ENCODE data around the gene SPATA6L.

Gene SPATA6L

GRCh38 chr9:4680173-4680525, 13.9 kb upstream of the SPATA6L start:
- peak overlapping the region; percentile 95 for H3K9ac ChIP-seq (ENCODE audit: low read depth, low read length, poor library complexity, severe bottlenecking)
- H4K20me1 ChIP-seq (ENCODE audit: insufficient read depth, low read length, poor library complexity, severe bottlenecking) = peaks cover 15% of the 10 kb centered on the region
- peaks cover 43% of the 10 kb centered on the region for H3K79me2 ChIP-seq (ENCODE audit: insufficient read depth, low read length)
- H3K4me3 ChIP-seq (ENCODE audit: low read length, poor library complexity, severe bottlenecking) = peak overlapping the region; percentile 91
- H3K27me3 ChIP-seq (ENCODE audit: insufficient read depth, low read length, poor library complexity, severe bottlenecking) = no peaks in the 10 kb centered on the region
- TF ChIP-seq EZH2phosphoT487 (IDR thresholded peaks at IDR 0.05; ENCODE audit: borderline replicate concordance) (no peak), CTCF (conservative IDR thresholded peaks at IDR 0.05; ENCODE audit: low read length) (no peak)
- H2AFZ ChIP-seq (ENCODE audit: low read length) = peak overlapping the region; percentile 90; the same call in 1 of the 2 replicates
- peak overlapping the region; percentile 94 for H3K4me2 ChIP-seq (ENCODE audit: low read depth, low read length, poor library complexity, severe bottlenecking)
- H3K36me3 ChIP-seq (ENCODE audit: insufficient read depth, low read length) = no peaks in the 10 kb centered on the region
- H3K9me3 ChIP-seq (ENCODE audit: insufficient read depth, low read depth, low read length) = no peaks in the 10 kb centered on the region
- H3F3A ChIP-seq (ENCODE audit: low read depth) = 0 out of 2 replicates have a peak, but pooled peaks cover 3% of the 10 kb centered on the region
- peaks cover 34% of the 10 kb centered on the region for H3K4me1 ChIP-seq (ENCODE audit: insufficient read depth, low read length, poor library complexity, severe bottlenecking)
- no peaks in the 10 kb centered on the region for H3K9me2 ChIP-seq (replicated peaks; ENCODE audit: low read depth, low read length)

GRCh38 chr9:4679268-4680172, 13.2 kb upstream of the SPATA6L start, which contains the start of gene CDC37L1:
TSS of gene CDC37L1 (plus strand) at chr9:4679569. CDS start at chr9:4679768, 199 bp downstream.
- Histone ChIP-seq H3K36me3 (ENCODE audit: insufficient read depth, low read length) (no peaks in the 10 kb centered on the region), H3K4me3 (ENCODE audit: low read length, poor library complexity, severe bottlenecking) (peak within 1 kb of the TSS; percentile 91), H3K9me2 (replicated peaks; ENCODE audit: low read depth, low read length) (no peaks in the 10 kb centered on the region), H3K4me1 (ENCODE audit: insufficient read depth, low read length, poor library complexity, severe bottlenecking) (peaks cover 30% of the 10 kb centered on the region), H3F3A (ENCODE audit: low read depth) (0 out of 2 replicates have a peak, but pooled peaks cover 3% of the 10 kb centered on the region), H3K9me3 (ENCODE audit: insufficient read depth, low read depth, low read length) (no peaks in the 10 kb centered on the region), H3K4me2 (ENCODE audit: low read depth, low read length, poor library complexity, severe bottlenecking) (peak within 1 kb of the TSS; percentile 94), H3K27me3 (ENCODE audit: insufficient read depth, low read length, poor library complexity, severe bottlenecking) (no peaks in the 10 kb centered on the region), H3K9ac (ENCODE audit: low read depth, low read length, poor library complexity, severe bottlenecking) (peak within 1 kb of the TSS; percentile 95), H3K79me2 (ENCODE audit: insufficient read depth, low read length) (peaks cover 38% of the 10 kb centered on the region), H4K20me1 (ENCODE audit: insufficient read depth, low read length, poor library complexity, severe bottlenecking) (peaks cover 11% of the 10 kb centered on the region), H2AFZ (ENCODE audit: low read length) (peak within 1 kb of the TSS; percentile 97)
- TF ChIP-seq EZH2phosphoT487 (IDR thresholded peaks at IDR 0.05; ENCODE audit: borderline replicate concordance) (no peak), CTCF (conservative IDR thresholded peaks at IDR 0.05; ENCODE audit: low read length) (peak; percentile 49)

GRCh38 chr9:4678679-4679267, 12.5 kb upstream of the SPATA6L start:
- H4K20me1 ChIP-seq (ENCODE audit: insufficient read depth, low read length, poor library complexity, severe bottlenecking) = peaks cover 9% of the 10 kb centered on the region

More at GRCh38 chr9:4678679-4679267, 12.5 kb upstream of the SPATA6L start:
- peak overlapping the region; percentile 95 for H3K9ac ChIP-seq (ENCODE audit: low read depth, low read length, poor library complexity, severe bottlenecking)
- H3K4me3 ChIP-seq (ENCODE audit: low read length, poor library complexity, severe bottlenecking) = peak overlapping the region; percentile 91
- H3K27me3 ChIP-seq (ENCODE audit: insufficient read depth, low read length, poor library complexity, severe bottlenecking) = no peaks in the 10 kb centered on the region
- no peak for TF ChIP-seq EZH2phosphoT487 (IDR thresholded peaks at IDR 0.05; ENCODE audit: borderline replicate concordance)
- TF ChIP-seq CTCF (conservative IDR thresholded peaks at IDR 0.05; ENCODE audit: low read length) = no peak
- H3K36me3 ChIP-seq (ENCODE audit: insufficient read depth, low read length) = no peaks in the 10 kb centered on the region
- H3K9me3 ChIP-seq (ENCODE audit: insufficient read depth, low read depth, low read length) = no peaks in the 10 kb centered on the region
- H3K9me2 ChIP-seq (replicated peaks; ENCODE audit: low read depth, low read length) = no peaks in the 10 kb centered on the region
- H3F3A ChIP-seq (ENCODE audit: low read depth) = 0 out of 2 replicates have a peak, but pooled peaks cover 3% of the 10 kb centered on the region
- H3K4me1 ChIP-seq (ENCODE audit: insufficient read depth, low read length, poor library complexity, severe bottlenecking) = peaks cover 27% of the 10 kb centered on the region
- peaks cover 35% of the 10 kb centered on the region for H3K79me2 ChIP-seq (ENCODE audit: insufficient read depth, low read length)
- H3K4me2 ChIP-seq (ENCODE audit: low read depth, low read length, poor library complexity, severe bottlenecking) = peak overlapping the region; percentile 74
- H2AFZ ChIP-seq (ENCODE audit: low read length) = peak overlapping the region; percentile 97

All from Loucy (cell line).